Brain microvascular endothelial cell (primary cell): ENCODE data around the gene DNHD1.
A peak's percentile ranks its signal among the peaks of the same experiment; 100 is the strongest.

ENCODE experiments used
- DNase-seq: peaks from one replicate; pipeline ENCODE4 v3.0.0-alpha.2; 2020
- H3K27ac ChIP-seq: fragments of 250-450 bp; sonication (Bioruptor Pico); 2 replicates; pipeline ENCODE4 v1.5.1; 2020; ENCODE audit warnings: mild to moderate bottlenecking, moderate library complexity
- H3K27me3 ChIP-seq: fragments of 250-450 bp; sonication (Bioruptor Pico); replicated peaks from 2 replicates; pipeline ENCODE4 v1.5.1; 2020; ENCODE audit warnings: mild to moderate bottlenecking
- H3K36me3 ChIP-seq: fragments of 250-450 bp; sonication (Bioruptor Pico); replicated peaks from 2 replicates; pipeline ENCODE4 v1.5.1; 2020; ENCODE audit warnings: mild to moderate bottlenecking
- H3K4me3 ChIP-seq: 2 replicates; pipeline ENCODE4 v1.5.1; 2011; ENCODE audit warnings: low read depth, mild to moderate bottlenecking, control low read depth, low read length, moderate library complexity
- in situ Hi-C: cut with HindIII; loops from 2 replicates; pipeline ENCODE4 v1.10.0; 2017; ENCODE audit warnings: low sequenced_read_pairs, low pct_ligation_motif_present
- TF ChIP-seq, protein P1 (sequence below): IDR thresholded peaks from 2 replicates; pipeline ENCODE4 v1.5.1; 2011; ENCODE audit warnings: low read depth, mild to moderate bottlenecking, moderate library complexity, low read length, control low read depth, inconsistent platforms; ENCODE audit errors: missing control alignments

Gene DNHD1

DNA sequence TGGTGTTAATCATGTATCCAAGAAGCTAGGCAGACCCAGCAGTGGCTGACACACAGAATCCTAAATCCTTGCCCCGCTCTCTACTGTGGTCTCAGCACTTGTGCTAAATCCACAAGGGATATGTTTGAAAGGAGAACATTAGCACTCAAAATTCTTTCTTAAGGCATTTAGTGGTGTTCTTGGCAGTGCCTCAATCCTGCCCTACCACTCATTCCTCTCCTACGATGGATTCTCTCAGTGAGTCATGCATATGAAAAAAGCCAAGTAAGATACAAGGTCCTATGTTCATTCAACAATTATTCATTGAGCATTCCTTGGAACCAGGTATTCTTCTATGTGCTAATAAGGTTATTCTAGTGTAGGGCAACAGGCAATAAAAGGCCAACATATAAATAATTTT, 75.1 kb downstream of the DNHD1 start:
- Histone ChIP-seq H3K27ac (no peak overlapping the region), H3K36me3 (no peaks in the 10 kb centered on the region), H3K27me3 (no peaks in the 10 kb centered on the region), H3K4me3 (no peak overlapping the region)
- TF ChIP-seq, protein P1, sequence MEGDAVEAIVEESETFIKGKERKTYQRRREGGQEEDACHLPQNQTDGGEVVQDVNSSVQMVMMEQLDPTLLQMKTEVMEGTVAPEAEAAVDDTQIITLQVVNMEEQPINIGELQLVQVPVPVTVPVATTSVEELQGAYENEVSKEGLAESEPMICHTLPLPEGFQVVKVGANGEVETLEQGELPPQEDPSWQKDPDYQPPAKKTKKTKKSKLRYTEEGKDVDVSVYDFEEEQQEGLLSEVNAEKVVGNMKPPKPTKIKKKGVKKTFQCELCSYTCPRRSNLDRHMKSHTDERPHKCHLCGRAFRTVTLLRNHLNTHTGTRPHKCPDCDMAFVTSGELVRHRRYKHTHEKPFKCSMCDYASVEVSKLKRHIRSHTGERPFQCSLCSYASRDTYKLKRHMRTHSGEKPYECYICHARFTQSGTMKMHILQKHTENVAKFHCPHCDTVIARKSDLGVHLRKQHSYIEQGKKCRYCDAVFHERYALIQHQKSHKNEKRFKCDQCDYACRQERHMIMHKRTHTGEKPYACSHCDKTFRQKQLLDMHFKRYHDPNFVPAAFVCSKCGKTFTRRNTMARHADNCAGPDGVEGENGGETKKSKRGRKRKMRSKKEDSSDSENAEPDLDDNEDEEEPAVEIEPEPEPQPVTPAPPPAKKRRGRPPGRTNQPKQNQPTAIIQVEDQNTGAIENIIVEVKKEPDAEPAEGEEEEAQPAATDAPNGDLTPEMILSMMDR = no peak
- in situ Hi-C loops = no loop called here
- DNase-seq = peak; percentile 42

DNA sequence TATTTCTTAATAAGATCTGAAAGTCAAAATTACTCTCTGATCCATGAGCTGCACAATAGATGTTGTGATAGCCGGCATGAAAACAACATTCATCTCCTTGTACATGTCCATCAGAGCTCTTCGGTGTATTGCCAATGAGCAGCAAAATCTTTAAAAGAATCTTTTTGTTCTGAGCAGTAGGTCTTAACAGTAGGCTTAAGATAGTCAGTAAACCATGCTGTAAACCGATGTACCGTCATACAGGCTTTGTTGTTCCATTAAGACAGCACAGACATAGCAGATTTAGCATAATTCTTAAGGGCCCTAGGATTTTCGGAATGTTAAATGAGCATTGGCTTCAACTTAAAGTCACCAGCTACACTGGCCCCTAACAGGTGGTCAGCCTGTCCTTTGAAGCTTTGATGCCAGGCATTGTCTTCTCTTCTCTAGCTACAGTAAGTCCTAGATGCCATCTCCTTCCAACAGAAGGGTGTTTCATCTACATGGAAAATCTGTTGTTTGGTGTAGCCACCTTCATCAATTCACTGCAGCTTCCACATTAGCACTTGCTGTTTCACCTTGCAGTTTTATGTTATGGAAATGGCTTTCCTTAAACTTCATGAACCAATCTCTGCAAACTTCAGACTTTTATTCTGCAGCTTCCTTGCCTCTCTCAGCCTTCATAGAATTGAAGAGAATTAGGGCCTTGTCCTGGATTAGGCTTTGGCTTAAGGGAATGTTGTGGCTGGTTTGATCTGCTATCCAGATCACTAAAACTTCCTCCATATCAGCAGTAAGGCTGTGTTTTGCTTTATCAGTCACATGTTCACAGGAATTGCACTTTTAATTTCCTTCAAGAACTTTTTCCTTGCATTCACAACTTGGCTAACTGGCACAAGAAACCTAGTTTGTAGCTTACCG, 78.0 kb downstream of the DNHD1 start:
- H3K27ac ChIP-seq = no peak overlapping the region
- TF ChIP-seq, protein P1 = no peak
- in situ Hi-C loops = no loop called here

GRCh38 chr11:6576471-6577373, 79.6 kb downstream of the DNHD1 start:
- in situ Hi-C loops = no loop called here
- TF ChIP-seq, protein P1 = no peak
- no peak overlapping the region for H3K27ac ChIP-seq
- no peaks in the 10 kb centered on the region for H3K27me3 ChIP-seq
- DNase-seq = no peak
- H3K4me3 ChIP-seq = no peak overlapping the region
- H3K36me3 ChIP-seq = no peaks in the 10 kb centered on the region

More for the DNA sequence above, 78.0 kb downstream of the DNHD1 start:
- Histone ChIP-seq H3K4me3 (no peak overlapping the region), H3K36me3 (no peaks in the 10 kb centered on the region), H3K27me3 (no peaks in the 10 kb centered on the region)
- no peak for DNase-seq

DNA sequence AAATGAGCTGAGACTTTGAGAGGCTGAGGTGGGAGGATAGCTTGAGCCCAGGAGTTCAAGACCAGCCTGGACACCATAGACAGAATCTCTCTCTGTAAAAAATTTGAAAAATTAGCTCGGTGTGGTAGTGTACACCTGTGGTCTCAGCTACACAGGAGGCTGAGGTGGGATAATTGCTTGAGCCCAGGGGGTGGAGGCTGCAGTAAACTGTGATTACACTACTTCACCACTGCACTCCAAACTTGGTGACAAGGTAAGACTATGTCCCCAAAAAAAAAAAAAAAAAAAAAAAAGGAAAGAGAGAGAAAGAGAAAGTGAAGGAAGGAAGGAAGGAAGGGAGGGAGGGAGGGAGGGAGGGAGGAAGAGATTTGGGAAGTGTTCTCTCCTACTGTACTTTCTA, 81.1 kb downstream of the DNHD1 start:
- Histone ChIP-seq H3K36me3 (no peaks in the 10 kb centered on the region), H3K4me3 (no peak overlapping the region), H3K27me3 (no peaks in the 10 kb centered on the region), H3K27ac (no peak overlapping the region)
- in situ Hi-C loops = no loop called here
- TF ChIP-seq, protein P1 = no peak
- no peak for DNase-seq

- in situ Hi-C loops = no loop called here
- no peak overlapping the region for H3K27ac ChIP-seq
- no peak for DNase-seq
- no peak overlapping the region for H3K4me3 ChIP-seq
- H3K36me3 ChIP-seq = no peaks in the 10 kb centered on the region
- TF ChIP-seq, protein P1 = no peak
- no peaks in the 10 kb centered on the region for H3K27me3 ChIP-seq
Measured at GRCh38 chr11:6579681-6580080, 82.6 kb downstream of the DNHD1 start.
